ENCODE measurements around the gene FXYD5.

DNA sequence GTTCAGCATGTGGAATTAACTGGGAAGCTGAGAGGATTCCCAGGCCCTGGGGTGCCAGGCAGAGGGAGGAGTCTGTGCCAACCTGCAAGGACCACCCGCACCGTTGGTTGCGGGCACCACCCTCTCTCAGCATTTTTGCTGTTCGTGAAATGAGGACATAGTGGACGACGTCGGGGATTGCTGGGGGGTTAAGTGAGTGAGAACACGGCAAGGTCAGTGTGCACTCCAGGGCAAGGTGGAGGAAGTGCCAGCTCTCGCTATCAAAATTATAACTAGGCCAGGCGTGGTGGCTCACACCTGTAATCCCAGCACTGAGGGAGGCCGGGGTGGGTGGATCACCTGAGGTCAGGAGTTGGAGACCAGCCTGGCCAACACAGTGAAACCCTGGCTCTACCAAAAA is 36.7 kb upstream of the FXYD5 start:
- TF ChIP-seq, protein P1, sequence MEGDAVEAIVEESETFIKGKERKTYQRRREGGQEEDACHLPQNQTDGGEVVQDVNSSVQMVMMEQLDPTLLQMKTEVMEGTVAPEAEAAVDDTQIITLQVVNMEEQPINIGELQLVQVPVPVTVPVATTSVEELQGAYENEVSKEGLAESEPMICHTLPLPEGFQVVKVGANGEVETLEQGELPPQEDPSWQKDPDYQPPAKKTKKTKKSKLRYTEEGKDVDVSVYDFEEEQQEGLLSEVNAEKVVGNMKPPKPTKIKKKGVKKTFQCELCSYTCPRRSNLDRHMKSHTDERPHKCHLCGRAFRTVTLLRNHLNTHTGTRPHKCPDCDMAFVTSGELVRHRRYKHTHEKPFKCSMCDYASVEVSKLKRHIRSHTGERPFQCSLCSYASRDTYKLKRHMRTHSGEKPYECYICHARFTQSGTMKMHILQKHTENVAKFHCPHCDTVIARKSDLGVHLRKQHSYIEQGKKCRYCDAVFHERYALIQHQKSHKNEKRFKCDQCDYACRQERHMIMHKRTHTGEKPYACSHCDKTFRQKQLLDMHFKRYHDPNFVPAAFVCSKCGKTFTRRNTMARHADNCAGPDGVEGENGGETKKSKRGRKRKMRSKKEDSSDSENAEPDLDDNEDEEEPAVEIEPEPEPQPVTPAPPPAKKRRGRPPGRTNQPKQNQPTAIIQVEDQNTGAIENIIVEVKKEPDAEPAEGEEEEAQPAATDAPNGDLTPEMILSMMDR (IDR thresholded peaks at IDR 0.05; ENCODE audit: insufficient read depth, low read length) = no peak
- TF ChIP-seq, protein P2, sequence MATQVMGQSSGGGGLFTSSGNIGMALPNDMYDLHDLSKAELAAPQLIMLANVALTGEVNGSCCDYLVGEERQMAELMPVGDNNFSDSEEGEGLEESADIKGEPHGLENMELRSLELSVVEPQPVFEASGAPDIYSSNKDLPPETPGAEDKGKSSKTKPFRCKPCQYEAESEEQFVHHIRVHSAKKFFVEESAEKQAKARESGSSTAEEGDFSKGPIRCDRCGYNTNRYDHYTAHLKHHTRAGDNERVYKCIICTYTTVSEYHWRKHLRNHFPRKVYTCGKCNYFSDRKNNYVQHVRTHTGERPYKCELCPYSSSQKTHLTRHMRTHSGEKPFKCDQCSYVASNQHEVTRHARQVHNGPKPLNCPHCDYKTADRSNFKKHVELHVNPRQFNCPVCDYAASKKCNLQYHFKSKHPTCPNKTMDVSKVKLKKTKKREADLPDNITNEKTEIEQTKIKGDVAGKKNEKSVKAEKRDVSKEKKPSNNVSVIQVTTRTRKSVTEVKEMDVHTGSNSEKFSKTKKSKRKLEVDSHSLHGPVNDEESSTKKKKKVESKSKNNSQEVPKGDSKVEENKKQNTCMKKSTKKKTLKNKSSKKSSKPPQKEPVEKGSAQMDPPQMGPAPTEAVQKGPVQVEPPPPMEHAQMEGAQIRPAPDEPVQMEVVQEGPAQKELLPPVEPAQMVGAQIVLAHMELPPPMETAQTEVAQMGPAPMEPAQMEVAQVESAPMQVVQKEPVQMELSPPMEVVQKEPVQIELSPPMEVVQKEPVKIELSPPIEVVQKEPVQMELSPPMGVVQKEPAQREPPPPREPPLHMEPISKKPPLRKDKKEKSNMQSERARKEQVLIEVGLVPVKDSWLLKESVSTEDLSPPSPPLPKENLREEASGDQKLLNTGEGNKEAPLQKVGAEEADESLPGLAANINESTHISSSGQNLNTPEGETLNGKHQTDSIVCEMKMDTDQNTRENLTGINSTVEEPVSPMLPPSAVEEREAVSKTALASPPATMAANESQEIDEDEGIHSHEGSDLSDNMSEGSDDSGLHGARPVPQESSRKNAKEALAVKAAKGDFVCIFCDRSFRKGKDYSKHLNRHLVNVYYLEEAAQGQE (IDR thresholded peaks at IDR 0.05; ENCODE audit: insufficient replicate concordance, low read depth) = no peak
- TF ChIP-seq POLR2AphosphoS5 (IDR thresholded peaks at IDR 0.05; ENCODE audit: low read depth) = no peak
